ENCODE measurements around the gene DLG2.

DNA sequence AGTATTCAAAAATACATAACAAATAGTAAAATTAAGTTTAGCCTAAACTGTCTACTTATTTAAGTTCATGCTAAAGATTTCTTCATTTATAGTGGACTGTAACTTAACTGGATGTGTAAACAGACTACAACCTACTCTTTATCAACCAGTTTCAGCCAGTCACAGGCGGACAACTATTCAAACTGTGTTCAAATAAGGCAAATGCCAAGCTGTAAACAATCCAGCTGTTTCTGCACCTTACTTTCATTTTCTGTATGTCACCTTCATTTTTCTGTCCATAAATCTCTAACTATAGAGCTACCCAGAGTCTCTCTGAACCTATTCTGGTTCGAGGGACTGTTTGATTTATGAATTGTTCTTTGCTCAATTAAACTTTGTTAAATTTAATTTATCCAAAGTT is 992.8 kb downstream of the DLG2 start:
- TF ChIP-seq POLR2AphosphoS5 (IDR thresholded peaks at IDR 0.05): no peak
- TF ChIP-seq, protein P1, sequence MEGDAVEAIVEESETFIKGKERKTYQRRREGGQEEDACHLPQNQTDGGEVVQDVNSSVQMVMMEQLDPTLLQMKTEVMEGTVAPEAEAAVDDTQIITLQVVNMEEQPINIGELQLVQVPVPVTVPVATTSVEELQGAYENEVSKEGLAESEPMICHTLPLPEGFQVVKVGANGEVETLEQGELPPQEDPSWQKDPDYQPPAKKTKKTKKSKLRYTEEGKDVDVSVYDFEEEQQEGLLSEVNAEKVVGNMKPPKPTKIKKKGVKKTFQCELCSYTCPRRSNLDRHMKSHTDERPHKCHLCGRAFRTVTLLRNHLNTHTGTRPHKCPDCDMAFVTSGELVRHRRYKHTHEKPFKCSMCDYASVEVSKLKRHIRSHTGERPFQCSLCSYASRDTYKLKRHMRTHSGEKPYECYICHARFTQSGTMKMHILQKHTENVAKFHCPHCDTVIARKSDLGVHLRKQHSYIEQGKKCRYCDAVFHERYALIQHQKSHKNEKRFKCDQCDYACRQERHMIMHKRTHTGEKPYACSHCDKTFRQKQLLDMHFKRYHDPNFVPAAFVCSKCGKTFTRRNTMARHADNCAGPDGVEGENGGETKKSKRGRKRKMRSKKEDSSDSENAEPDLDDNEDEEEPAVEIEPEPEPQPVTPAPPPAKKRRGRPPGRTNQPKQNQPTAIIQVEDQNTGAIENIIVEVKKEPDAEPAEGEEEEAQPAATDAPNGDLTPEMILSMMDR (IDR thresholded peaks at IDR 0.05): no peak

Data from suprapubic skin (tissue), 3 donors.